ENCODE results near the gene GLIS1.

The GLIS1 gene

DNA sequence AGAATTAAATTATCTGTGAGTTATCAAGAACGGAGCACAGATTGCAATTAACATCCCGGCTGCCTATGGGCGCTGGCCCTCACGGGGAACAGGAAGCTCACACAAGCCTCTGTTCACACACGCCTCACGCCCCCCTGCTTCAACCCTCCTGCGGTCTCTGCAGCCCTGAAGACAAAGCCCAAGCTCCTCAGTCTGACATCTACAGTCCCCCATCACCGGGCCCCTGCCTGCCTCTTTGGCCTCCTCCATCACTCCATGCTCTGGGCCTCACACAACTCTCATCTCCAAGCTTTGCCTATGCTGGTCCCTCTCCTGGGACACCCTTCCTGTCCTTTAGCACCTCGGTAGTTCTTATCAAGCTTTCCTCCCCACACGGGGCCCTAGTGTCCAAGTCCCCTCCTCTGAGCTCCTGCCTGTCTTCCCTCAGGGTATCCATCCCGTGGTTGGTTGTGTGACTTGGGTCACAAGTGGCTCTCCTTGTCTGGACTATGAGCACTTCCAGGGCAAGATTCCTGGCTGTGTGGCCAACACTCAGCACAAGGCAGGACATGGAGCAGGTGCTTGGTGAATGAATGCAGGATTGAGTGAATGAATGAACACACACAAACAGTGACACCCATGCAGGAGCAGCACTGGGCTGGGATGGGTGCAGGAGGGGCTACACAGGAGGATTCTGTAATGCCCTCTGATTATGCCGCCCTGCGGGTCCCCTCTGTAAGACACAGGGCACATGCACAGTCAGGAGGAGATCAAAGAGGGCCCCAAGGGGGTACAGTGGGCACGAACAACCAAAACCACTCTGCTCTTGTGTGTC lies 163.6 kb downstream of the GLIS1 start:
- Histone ChIP-seq H3K27ac (no peak overlapping the region), H3K36me3 (replicated peaks) (no peaks in the 10 kb centered on the region), H3K27me3 (replicated peaks) (no peaks in the 10 kb centered on the region), H3K4me3 (ENCODE audit: low read depth, low read length) (no peak overlapping the region)
- DNase-seq, result no peak
- TF ChIP-seq, protein P1, sequence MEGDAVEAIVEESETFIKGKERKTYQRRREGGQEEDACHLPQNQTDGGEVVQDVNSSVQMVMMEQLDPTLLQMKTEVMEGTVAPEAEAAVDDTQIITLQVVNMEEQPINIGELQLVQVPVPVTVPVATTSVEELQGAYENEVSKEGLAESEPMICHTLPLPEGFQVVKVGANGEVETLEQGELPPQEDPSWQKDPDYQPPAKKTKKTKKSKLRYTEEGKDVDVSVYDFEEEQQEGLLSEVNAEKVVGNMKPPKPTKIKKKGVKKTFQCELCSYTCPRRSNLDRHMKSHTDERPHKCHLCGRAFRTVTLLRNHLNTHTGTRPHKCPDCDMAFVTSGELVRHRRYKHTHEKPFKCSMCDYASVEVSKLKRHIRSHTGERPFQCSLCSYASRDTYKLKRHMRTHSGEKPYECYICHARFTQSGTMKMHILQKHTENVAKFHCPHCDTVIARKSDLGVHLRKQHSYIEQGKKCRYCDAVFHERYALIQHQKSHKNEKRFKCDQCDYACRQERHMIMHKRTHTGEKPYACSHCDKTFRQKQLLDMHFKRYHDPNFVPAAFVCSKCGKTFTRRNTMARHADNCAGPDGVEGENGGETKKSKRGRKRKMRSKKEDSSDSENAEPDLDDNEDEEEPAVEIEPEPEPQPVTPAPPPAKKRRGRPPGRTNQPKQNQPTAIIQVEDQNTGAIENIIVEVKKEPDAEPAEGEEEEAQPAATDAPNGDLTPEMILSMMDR (IDR thresholded peaks at IDR 0.05; ENCODE audit: low read depth, low read length, missing control alignments), result no peak
- in situ Hi-C loops (cut with HindIII; ENCODE audit: low pct_ligation_motif_present, low sequenced_read_pairs), result no loop called here

DNA sequence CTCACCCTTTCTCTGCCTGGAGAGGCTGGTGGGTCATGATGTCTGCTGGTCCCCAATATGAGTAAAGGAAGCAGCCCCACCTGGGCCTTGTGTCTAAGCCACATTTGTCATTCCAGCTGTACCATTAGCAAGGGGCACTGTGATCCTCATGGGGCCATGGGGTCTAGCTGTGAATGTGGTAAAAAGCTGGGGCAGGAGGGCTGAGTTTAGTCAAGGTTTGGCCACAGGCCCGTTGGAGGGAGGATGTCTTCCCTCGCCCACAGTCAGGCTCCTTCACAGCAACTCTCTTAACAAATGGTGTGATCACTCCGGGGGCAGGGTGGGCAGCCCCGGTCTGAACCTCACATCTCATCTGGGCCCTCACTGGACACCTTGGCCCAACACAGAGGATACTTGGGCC lies 164.3 kb downstream of the GLIS1 start:
- DNase-seq, result no peak
- TF ChIP-seq, protein P1 (IDR thresholded peaks at IDR 0.05; ENCODE audit: low read depth, low read length, missing control alignments), result no peak
- H3K4me3 ChIP-seq (ENCODE audit: low read depth, low read length), result no peak overlapping the region
- in situ Hi-C loops (cut with HindIII; ENCODE audit: low pct_ligation_motif_present, low sequenced_read_pairs), result no loop called here
- H3K27ac ChIP-seq, result no peak overlapping the region
- no peaks in the 10 kb centered on the region for H3K36me3 ChIP-seq (replicated peaks)
- H3K27me3 ChIP-seq (replicated peaks), result no peaks in the 10 kb centered on the region

DNA sequence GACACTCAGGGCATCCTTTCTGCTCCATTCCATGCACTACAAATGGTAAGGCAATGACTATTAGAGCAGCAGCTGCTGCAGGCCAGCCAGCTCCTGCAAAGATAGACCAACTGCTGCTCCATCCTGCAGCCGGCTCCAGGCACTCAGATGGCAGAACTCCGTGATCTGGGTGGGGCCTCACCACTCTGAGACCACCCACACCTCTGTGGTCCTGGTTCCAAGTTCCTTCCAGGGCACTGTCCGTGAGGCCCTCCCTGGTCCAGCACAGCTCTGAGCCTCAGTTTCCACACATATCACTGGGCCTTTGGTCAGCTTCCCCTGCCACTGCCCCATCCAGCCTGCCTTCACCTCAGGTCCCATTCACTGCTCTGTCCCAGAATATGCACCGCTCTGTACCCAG lies 165.0 kb downstream of the GLIS1 start:
- H3K27me3 ChIP-seq (replicated peaks), result no peaks in the 10 kb centered on the region
- no peak for DNase-seq
- TF ChIP-seq, protein P1 (IDR thresholded peaks at IDR 0.05; ENCODE audit: low read depth, low read length, missing control alignments), result no peak
- H3K4me3 ChIP-seq (ENCODE audit: low read depth, low read length), result no peak overlapping the region
- in situ Hi-C loops (cut with HindIII; ENCODE audit: low pct_ligation_motif_present, low sequenced_read_pairs), result no loop called here
- H3K36me3 ChIP-seq (replicated peaks), result no peaks in the 10 kb centered on the region
- no peak overlapping the region for H3K27ac ChIP-seq

DNA sequence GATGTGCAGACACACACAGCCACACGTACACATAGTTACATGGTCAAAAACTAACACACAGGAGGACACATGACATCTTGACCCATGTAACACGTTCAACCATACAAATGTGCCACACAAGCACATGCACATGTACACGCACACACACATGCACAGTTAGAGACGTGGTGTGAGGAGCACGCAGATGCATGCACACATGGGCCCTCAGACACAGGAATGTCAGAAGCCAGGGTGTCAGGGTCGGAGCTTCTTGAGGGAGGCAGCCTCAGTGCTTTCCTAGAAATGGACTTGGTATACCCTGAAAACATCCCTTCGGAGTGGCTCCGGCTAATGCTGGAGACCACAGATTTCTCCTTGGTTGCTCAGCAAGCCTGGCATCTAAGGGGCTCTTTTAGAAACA lies 165.4 kb downstream of the GLIS1 start:
- H3K4me3 ChIP-seq (ENCODE audit: low read depth, low read length), result no peak overlapping the region
- no peaks in the 10 kb centered on the region for H3K27me3 ChIP-seq (replicated peaks)
- no peak for DNase-seq
- no peak overlapping the region for H3K27ac ChIP-seq
- TF ChIP-seq, protein P1 (IDR thresholded peaks at IDR 0.05; ENCODE audit: low read depth, low read length, missing control alignments), result no peak
- H3K36me3 ChIP-seq (replicated peaks), result no peaks in the 10 kb centered on the region
- in situ Hi-C loops (cut with HindIII; ENCODE audit: low pct_ligation_motif_present, low sequenced_read_pairs), result no loop called here

DNA sequence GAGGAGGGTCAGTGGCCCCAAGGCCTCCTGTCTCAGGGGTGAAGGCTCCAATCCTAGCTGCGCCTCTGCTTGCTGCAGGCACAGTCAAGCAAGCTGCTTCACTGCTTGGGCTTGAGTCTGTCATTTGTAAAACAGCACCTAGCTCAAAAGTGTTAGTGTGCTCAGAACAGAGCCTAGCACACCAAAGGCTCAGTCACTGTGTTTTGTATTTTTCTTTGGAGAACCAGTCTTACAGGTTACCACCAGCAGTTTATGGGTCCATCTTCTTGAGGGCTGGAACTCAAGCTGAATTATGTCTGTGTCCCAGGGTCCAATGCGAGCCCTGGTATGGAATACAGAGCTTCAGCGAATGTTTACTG lies 166.2 kb downstream of the GLIS1 start:
- H3K4me3 ChIP-seq (ENCODE audit: low read depth, low read length), result no peak overlapping the region
- in situ Hi-C loops (cut with HindIII; ENCODE audit: low pct_ligation_motif_present, low sequenced_read_pairs), result no loop called here
- H3K36me3 ChIP-seq (replicated peaks), result no peaks in the 10 kb centered on the region
- no peak overlapping the region for H3K27ac ChIP-seq
- DNase-seq, result no peak
- TF ChIP-seq, protein P1 (IDR thresholded peaks at IDR 0.05; ENCODE audit: low read depth, low read length, missing control alignments), result no peak
- H3K27me3 ChIP-seq (replicated peaks), result no peaks in the 10 kb centered on the region
